OCI-LY7 (cell line): Measurements from ENCODE around the gene APOH. TPM values are rescaled to one million over a fixed set of nuclear protein-coding genes. Genes with fewer than 3 reads are reported as not detected.

ENCODE experiments used
- BruUV-seq: library from RNA; stranded (reverse); fragments of 400-500 nt; replicated peaks from 2 replicates; lab custom pipeline; 2021; lab: Mats Ljungman, UMichigan
- CTCF ChIA-PET: fragments of 300-600 bp; sonication (Branson Sonifier 250); formaldehyde crosslinking; loops from one replicate; lab custom pipeline; 2022; ENCODE audit warnings: antibody characterized with exemption; ENCODE audit not compliant: unreplicated experiment; lab: Charles Lee
- POLR2A ChIA-PET: fragments of 300-600 bp; sonication (Branson Sonifier 250); formaldehyde crosslinking; loops from one replicate; lab custom pipeline; 2022; ENCODE audit warnings: antibody characterized with exemption; lab: Charles Lee
- DNase-seq: peaks from one replicate; pipeline ENCODE4 v3.0.0-alpha.2; 2015; ENCODE audit warnings: low spot score
- H2AFZ ChIP-seq: fragments of 200-600 bp; sonication (generic), shearing (Covaris generic); 2 replicates; pipeline ENCODE4 v1.6.1; 2014; ENCODE audit warnings: mild to moderate bottlenecking, antibody characterized with exemption, low read length, moderate library complexity
- H3K27ac ChIP-seq: fragments of 200-600 bp; sonication (generic); 2 replicates; pipeline ENCODE4 v1.5.1; 2014; ENCODE audit warnings: mixed run types, low read depth, mild to moderate bottlenecking, moderate library complexity, low read length, inconsistent platforms; ENCODE audit not compliant: poor library complexity, severe bottlenecking
- H3K36me3 ChIP-seq: fragments of 200-600 bp; sonication (generic); 2 replicates; pipeline ENCODE4 v1.6.1; 2014; ENCODE audit warnings: mild to moderate bottlenecking, antibody characterized with exemption, low read length, moderate library complexity, mixed read lengths; ENCODE audit not compliant: insufficient read depth
- H3K4me1 ChIP-seq: fragments of 200-600 bp; sonication (generic); 2 replicates; pipeline ENCODE4 v1.5.1; 2014; ENCODE audit warnings: mild to moderate bottlenecking, low read length; ENCODE audit not compliant: insufficient read depth, poor library complexity, severe bottlenecking
- H3K4me2 ChIP-seq: fragments of 200-600 bp; sonication (generic); 2 replicates; pipeline ENCODE4 v1.6.1; 2014; ENCODE audit warnings: mild to moderate bottlenecking, low read length
- H3K4me3 ChIP-seq: fragments of 200-600 bp; sonication (generic); 2 replicates; pipeline ENCODE4 v1.5.1; 2014; ENCODE audit warnings: mild to moderate bottlenecking, low read depth, low read length; ENCODE audit not compliant: poor library complexity, severe bottlenecking
- H3K79me2 ChIP-seq: fragments of 200-600 bp; sonication (generic); 2 replicates; pipeline ENCODE4 v1.6.1; 2016; ENCODE audit warnings: low read depth, mild to moderate bottlenecking, low read length, moderate library complexity, mixed read lengths; ENCODE audit not compliant: insufficient read depth
- H3K9me2 ChIP-seq: fragments of 200-600 bp; sonication (generic); 2 replicates; pipeline ENCODE4 v1.6.1; 2016; ENCODE audit warnings: mild to moderate bottlenecking, low read length, mixed read lengths; ENCODE audit not compliant: insufficient read depth
- H3K9me3 ChIP-seq: fragments of 200-600 bp; sonication (generic); 2 replicates; pipeline ENCODE4 v1.6.1; 2014; ENCODE audit warnings: mild to moderate bottlenecking, mixed run types, low read length, mixed read lengths
- H4K20me1 ChIP-seq: fragments of 200-600 bp; sonication (generic); 2 replicates; pipeline ENCODE4 v1.6.1; 2014; ENCODE audit warnings: mild to moderate bottlenecking, antibody characterized with exemption, low read length, moderate library complexity, mixed read lengths; ENCODE audit not compliant: insufficient read depth
- CTCF ChIP-seq: fragments of 200-600 bp; sonication (generic); conservative IDR thresholded peaks from 2 replicates; pipeline ENCODE4 v1.5.1; 2014; ENCODE audit warnings: mild to moderate bottlenecking, antibody characterized with exemption, low read length, moderate library complexity, mixed read lengths
- EZH2phosphoT487 ChIP-seq: fragments of 200-600 bp; sonication (generic); IDR thresholded peaks from 2 replicates; pipeline ENCODE4 v1.6.1; 2018; ENCODE audit warnings: low read depth, borderline replicate concordance, mild to moderate bottlenecking, mixed run types, antibody characterized with exemption, low read length, moderate library complexity, mixed read lengths
- intact Hi-C: fragments of 100-400 bp; cut with micrococcal nuclease; formaldehyde crosslinking; loops from one replicate; pipeline ENCODE4 v1.10.0; 2022; ENCODE audit not compliant: unreplicated experiment
- total RNA-seq, 2 experiments: library from RNA; depleted of rRNA in 1 of 2; stranded (reverse); fragments of >200 nt in 1 of 2; shearing (Covaris generic) in 1 of 2; gene quantifications; 2 replicates each; pipeline ENCODE4 v1.2.3, GENCODE V29; 2014 to 2022

APOH gene
- total RNA-seq, 2 experiments from 2014 or later, result not detected

GRCh38 chr17:66220079-66220835 is 9.0 kb downstream of the APOH start:
- ChIA-PET CTCF (no interaction called here), POLR2A (no interaction called here)
- DNase-seq, result no peak
- H3K9me2 ChIP-seq, result no peaks in the 10 kb centered on the region
- H3K9me3 ChIP-seq, result no peaks in the 10 kb centered on the region
- H3K4me1 ChIP-seq, result no peaks in the 10 kb centered on the region
- H3K79me2 ChIP-seq, result no peaks in the 10 kb centered on the region
- intact Hi-C loops, result no loop called here
- H3K27ac ChIP-seq, result no peak overlapping the region
- TF ChIP-seq EZH2phosphoT487, result no peak
- no peak for TF ChIP-seq CTCF
- H2AFZ ChIP-seq, result no peak overlapping the region
- no peaks in the 10 kb centered on the region for H4K20me1 ChIP-seq
- no peak overlapping the region for H3K4me3 ChIP-seq
- H3K36me3 ChIP-seq, result no peaks in the 10 kb centered on the region
- BruUV-seq, result no TSS peak
- H3K4me2 ChIP-seq, result no peak overlapping the region

- Histone ChIP-seq H3K9me3 (no peaks in the 10 kb centered on the region), H2AFZ (no peak overlapping the region), H3K9me2 (no peaks in the 10 kb centered on the region), H3K27ac (no peak overlapping the region), H3K4me2 (no peak overlapping the region), H4K20me1 (no peaks in the 10 kb centered on the region), H3K79me2 (no peaks in the 10 kb centered on the region), H3K36me3 (no peaks in the 10 kb centered on the region), H3K4me3 (no peak overlapping the region), H3K4me1 (no peaks in the 10 kb centered on the region)
- CTCF ChIA-PET, result interaction anchor here (1.0 kb wide), 1 partner anchor 11 kb away, joined by 3 read pairs; no protein-coding TSS in a partner anchor
- no TSS peak for BruUV-seq
- intact Hi-C loops, result no loop called here
- TF ChIP-seq CTCF (no peak), EZH2phosphoT487 (no peak)
- no peak for DNase-seq
- POLR2A ChIA-PET, result no interaction called here
Measured at GRCh38 chr17:66215529-66215911, 13.7 kb downstream of the APOH start.

GRCh38 chr17:66214884-66215528 is 14.2 kb downstream of the APOH start:
- Histone ChIP-seq H3K9me2 (no peaks in the 10 kb centered on the region), H2AFZ (no peak overlapping the region), H3K27ac (no peak overlapping the region), H3K4me2 (no peak overlapping the region), H3K36me3 (no peaks in the 10 kb centered on the region), H3K79me2 (no peaks in the 10 kb centered on the region), H3K4me3 (no peak overlapping the region), H3K9me3 (no peaks in the 10 kb centered on the region), H4K20me1 (no peaks in the 10 kb centered on the region), H3K4me1 (no peaks in the 10 kb centered on the region)
- DNase-seq, result no peak
- CTCF ChIA-PET, result interaction anchor here (1.0 kb wide), 1 partner anchor 10 kb away, joined by 3 read pairs; no protein-coding TSS in a partner anchor
- BruUV-seq, result no TSS peak
- intact Hi-C loops, result no loop called here
- no peak for TF ChIP-seq EZH2phosphoT487
- no peak for TF ChIP-seq CTCF
- POLR2A ChIA-PET, result no interaction called here
